Endothelial cell of umbilical vein (primary cell): ENCODE results near the gene CTPS1.

Experiments
- CTCF ChIP-seq, 2 donors: IDR thresholded peaks; 1 replicate in 1 of 2; 2 replicates in 1 of 2; pipeline ENCODE4 v1.5.1; 2011; ENCODE audit warnings: low read length in 2 of 2, mild to moderate bottlenecking in 2 of 2, moderate library complexity in 2 of 2, control low read depth in 1 of 2, inconsistent platforms in 1 of 2, low read depth in 1 of 2; ENCODE audit not compliant: insufficient read depth in 1 of 2; ENCODE audit errors: extremely low read depth in 1 of 2
- EZH2 ChIP-seq: IDR thresholded peaks from 2 replicates; pipeline ENCODE4 v1.6.1; 2012; ENCODE audit warnings: borderline replicate concordance, low read depth, mild to moderate bottlenecking, moderate library complexity, low read length, inconsistent platforms; ENCODE audit not compliant: severe bottlenecking
- GATA2 ChIP-seq: IDR thresholded peaks from 2 replicates; pipeline ENCODE4 v1.7.0; 2011; ENCODE audit warnings: low read depth, mild to moderate bottlenecking, moderate library complexity, mixed read lengths, low read length; ENCODE audit not compliant: insufficient read length, insufficient read depth
- JUN ChIP-seq: IDR thresholded peaks from 2 replicates; pipeline ENCODE4 v1.6.1; 2011; ENCODE audit warnings: borderline replicate concordance, low read depth; ENCODE audit not compliant: insufficient read length, insufficient read depth
- MAX ChIP-seq: IDR thresholded peaks from 2 replicates; pipeline ENCODE4 v1.6.1; 2011; ENCODE audit not compliant: insufficient read depth, insufficient read length
- POLR2A ChIP-seq: IDR thresholded peaks from 2 replicates; pipeline ENCODE4 v1.6.1; 2012; ENCODE audit warnings: low read depth, mild to moderate bottlenecking, control low read depth, low read length
- POLR2AphosphoS5 ChIP-seq: IDR thresholded peaks from 2 replicates; pipeline ENCODE4 v1.6.1; 2012; ENCODE audit warnings: low read depth, mild to moderate bottlenecking, control low read depth, low read length, moderate library complexity; ENCODE audit not compliant: insufficient read depth

GRCh38 chr1:40944326-40944725 lies 35.2 kb upstream of the CTPS1 start:
- TF ChIP-seq CTCF (IDR thresholded peaks at IDR 0.05; ENCODE audit: extremely low read depth in 1 of 2, insufficient read depth in 1 of 2, low read depth in 1 of 2, low read length in 2 of 2) (no peak), POLR2AphosphoS5 (no peak), EZH2 (no peak), POLR2A (no peak), MAX (no peak), JUN (no peak), GATA2 (no peak)
